SH-SY5Y (cell line): ENCODE measurements around the gene ATP5PO.

Source experiments
- GATA2 ChIP-seq: IDR thresholded peaks from 2 replicates; pipeline ENCODE4 v1.6.1; 2011; ENCODE audit warnings: mild to moderate bottlenecking, low read depth, low read length
- GATA3 ChIP-seq: IDR thresholded peaks from 2 replicates; pipeline ENCODE4 v1.6.1; 2011; ENCODE audit warnings: low read depth, mild to moderate bottlenecking, low read length, moderate library complexity

DNA sequence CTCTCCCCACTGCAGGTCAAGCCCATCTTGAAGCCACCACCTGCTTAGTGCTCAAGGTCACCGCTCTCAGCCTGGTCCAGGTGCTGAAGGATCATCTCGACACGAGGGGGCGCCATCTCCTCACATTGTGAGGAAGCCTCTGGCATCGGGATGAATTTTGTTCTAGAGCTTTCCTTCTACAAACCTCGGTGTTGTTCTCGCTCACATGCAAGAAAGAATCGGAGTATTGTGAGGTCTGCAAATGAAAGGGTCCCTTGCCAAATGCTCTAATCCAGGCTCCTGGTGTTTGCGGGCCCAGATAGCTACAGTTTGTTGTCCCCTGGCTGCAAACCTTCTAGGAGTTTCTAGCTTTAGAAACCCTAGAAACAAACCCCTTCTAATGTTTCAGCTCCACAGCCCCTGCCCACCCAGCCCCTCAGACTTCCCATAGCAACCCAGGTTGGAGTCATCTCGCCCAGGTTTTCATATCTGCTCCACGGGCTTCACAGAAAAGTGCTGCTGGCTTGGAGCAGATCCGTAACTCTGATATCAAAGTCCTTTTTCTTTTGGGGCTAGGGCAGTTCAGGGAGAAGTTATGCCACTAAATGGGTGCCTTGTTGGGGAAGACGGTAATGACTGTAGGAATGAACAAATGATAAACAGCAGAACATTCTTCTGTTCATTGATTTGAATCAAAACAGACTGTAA is 8.6 kb upstream of the ATP5PO start:
- TF ChIP-seq GATA2: no peak
- TF ChIP-seq GATA3: no peak
